Measurements from ENCODE around the gene RNU7-1. TPM values are rescaled to one million over a fixed set of nuclear protein-coding genes. Genes with fewer than 3 reads are reported as not detected.

The RNU7-1 gene
- total and polyA plus RNA-seq, 10 of the 15 experiments (the other 5 are each of a cell fraction or from before 2014, with no cell fraction given): not detected

GRCh38 chr12:6921539-6921938 is 22.1 kb upstream of the RNU7-1 start:
- Histone ChIP-seq H3K4me3 (peak overlapping the region; percentile 4; the same call in 1 of the 2 replicates), H3K9me3 (replicated peaks; ENCODE audit: control insufficient read depth, insufficient read depth, low read length) (no peaks in the 10 kb centered on the region), H3K9ac (ENCODE audit: control insufficient read depth, insufficient read depth, low read length) (no peak overlapping the region), H4K20me1 (ENCODE audit: control insufficient read depth, insufficient read depth) (no peaks in the 10 kb centered on the region), H3K27me3 (replicated peaks in 1 of 2; ENCODE audit: control insufficient read depth in 2 of 2, insufficient read depth in 2 of 2, low read length in 1 of 2) (no peaks in the 10 kb centered on the region), H3K27ac (ENCODE audit: control insufficient read depth, insufficient read depth) (peak overlapping the region; percentile 36), H2AFZ (ENCODE audit: control insufficient read depth, low read depth, low read length) (no peak overlapping the region), H3K4me2 (ENCODE audit: control insufficient read depth, insufficient read depth) (peak overlapping the region; percentile 36), H3K79me2 (ENCODE audit: control insufficient read depth, insufficient read depth, low read length) (peaks cover 3% of the 10 kb centered on the region), H3K36me3 (ENCODE audit: control insufficient read depth in 2 of 2, insufficient read depth in 2 of 2, low read length in 1 of 2) (peaks cover 2 to 9% of the 10 kb centered on the region in 2 experiments; a peak in 2 of 4 replicates), H3K4me1 (ENCODE audit: control insufficient read depth, insufficient read depth, low read length) (peaks cover 44% of the 10 kb centered on the region)
- no TSS peak for BruUV-seq (replicated peaks)
- no peak for ATAC-seq
- TF ChIP-seq MTA3 (IDR thresholded peaks at IDR 0.05; ENCODE audit: borderline replicate concordance, low read length) (no peak), KAT2A (conservative IDR thresholded peaks at IDR 0.05; ENCODE audit: control insufficient read depth, low read depth, low read length) (no peak), MEF2B (IDR thresholded peaks at IDR 0.05; ENCODE audit: partially characterized antibody, poor library complexity, severe bottlenecking) (no peak), NR2F1 (conservative IDR thresholded peaks at IDR 0.05) (no peak), EGR1 (IDR thresholded peaks at IDR 0.05; ENCODE audit: borderline replicate concordance in 1 of 2, low read depth in 2 of 2, low read length in 2 of 2) (no peak), NR2C1 (IDR thresholded peaks at IDR 0.05) (no peak)
- CTCF ChIA-PET: interaction anchor here (1.0 to 6.2 kb wide), 10 partner anchors 15 to 224 kb away, joined by 3 to 111 read pairs (median 5); partner anchors contain the start of genes C12orf57, C1RL, RNU7-1 and SPSB2
- RAD21 ChIA-PET (ENCODE audit: unreplicated experiment): interaction anchor here (0.6 to 2.4 kb wide), 5 partner anchors 16 to 70 kb away, joined by 3 to 10 read pairs (median 4); partner anchors contain the start of genes C12orf57, CDCA3 and RNU7-1
- no peak for DNase-seq (ENCODE audit: low read depth, low spot score)
- 70% methylated on average over 7 of the region's 7 CpGs for WGBS (ENCODE audit: insufficient coverage, insufficient replicate concordance, low lambda C conversion rate, missing lambda C conversion rate)
- SMC1A ChIA-PET (ENCODE audit: uncharacterized antibody, unreplicated experiment): interaction anchor here (1.1 to 1.8 kb wide), 4 partner anchors 22 to 49 kb away, joined by 3 to 6 read pairs (median 3); partner anchors contain the start of genes C12orf57, RNU7-1 and SPSB2
- POLR2A ChIA-PET: interaction anchor here (0.6 to 1.5 kb wide), 3 partner anchors 10 to 110 kb away, joined by 4 to 6 read pairs (median 5); no protein-coding TSS in a partner anchor
- in situ Hi-C loops (cut with MboI): no loop called here
- FAIRE-seq: no peak
- intact Hi-C loops (cut with micrococcal nuclease; ENCODE audit: unreplicated experiment): loop anchor here (5.0 kb wide), 2 partner anchors 171 to 191 kb away; partner anchors contain the start of gene C1R

Measured in GM12878 (cell line).